GM11168 (cell line): ENCODE results near the gene SEMA3B.
"Not testable (repeated sequence)": the region's sequence is repeated elsewhere in the genome, so short reads cannot be mapped to it uniquely, and the experiment has no call there.

ENCODE experiments used
- in situ Hi-C: fragments of 300-500 bp; cut with MboI; formaldehyde crosslinking; loops from one replicate; pipeline ENCODE4 v1.12.0; 2022; ENCODE audit warnings: low sequenced_read_pairs; ENCODE audit not compliant: unreplicated experiment

The SEMA3B gene

DNA sequence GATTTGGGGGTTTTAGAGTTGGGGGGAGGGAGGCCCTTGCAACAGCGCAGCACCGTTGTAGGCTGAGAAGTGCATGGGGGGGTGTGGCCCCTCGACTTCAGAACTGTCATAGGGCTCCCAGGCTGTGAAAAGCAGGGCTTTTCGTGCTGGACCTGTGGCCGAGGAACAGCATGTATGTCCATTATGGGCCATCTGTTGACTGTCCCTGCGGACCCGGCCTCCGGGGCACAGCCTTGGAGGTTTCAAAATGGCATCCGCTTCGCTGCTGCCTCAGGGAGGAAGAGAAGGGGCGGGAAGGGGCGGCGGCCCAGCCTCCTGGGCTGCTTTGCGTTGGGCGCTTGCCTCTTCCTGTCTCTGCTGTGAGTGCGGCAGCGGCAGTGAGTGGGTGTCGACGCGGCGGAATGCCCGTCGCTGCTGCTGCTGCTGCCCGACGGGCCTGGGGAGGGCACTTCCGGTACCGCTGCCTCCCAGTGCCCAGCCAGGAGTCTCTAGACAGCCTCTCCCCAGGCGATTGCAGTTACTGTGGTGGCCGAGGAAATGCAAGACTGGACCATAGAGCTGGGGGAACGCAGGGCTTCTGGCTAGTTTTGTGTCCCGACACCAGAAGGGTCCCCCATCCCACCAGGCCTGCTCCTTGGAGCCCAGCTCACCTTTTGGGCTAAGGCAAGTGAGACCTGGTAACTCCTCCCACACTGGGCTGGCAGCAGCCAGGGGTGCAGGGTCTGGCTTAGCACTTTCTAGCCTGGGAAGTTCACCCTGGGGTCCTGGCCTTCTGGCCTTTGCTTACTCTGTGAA lies 31.0 kb upstream of the SEMA3B start:
- in situ Hi-C loops, result no loop called here

DNA sequence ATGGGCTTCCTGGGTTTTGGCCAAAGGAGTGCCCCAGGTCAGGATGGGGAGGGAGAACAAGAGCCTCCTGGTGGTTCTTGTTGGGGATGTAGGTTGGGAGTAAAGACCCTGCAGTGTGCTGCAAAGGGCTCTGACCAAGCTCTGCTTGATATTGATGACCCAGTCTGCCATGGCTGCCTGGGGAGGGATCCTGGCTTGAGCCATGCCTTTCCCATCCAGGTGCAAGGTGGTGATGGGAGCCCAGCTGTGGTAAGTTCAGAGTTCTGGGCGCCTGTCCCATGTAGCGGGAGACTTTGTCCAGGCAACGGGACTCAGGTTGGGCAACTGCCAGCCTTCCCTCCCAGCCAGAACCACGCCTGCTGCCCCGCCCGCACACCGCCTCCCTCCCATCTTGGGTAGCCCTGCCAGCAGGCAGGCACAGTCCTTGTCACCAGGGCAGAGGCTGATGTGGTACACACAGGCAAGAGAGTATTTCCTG lies 30.4 kb upstream of the SEMA3B start:
- in situ Hi-C loops, result no loop called here

- in situ Hi-C loops, result no loop called here
These were observed 29.3 kb upstream of the SEMA3B start for GRCh38 chr3:50239649-50240048.

DNA sequence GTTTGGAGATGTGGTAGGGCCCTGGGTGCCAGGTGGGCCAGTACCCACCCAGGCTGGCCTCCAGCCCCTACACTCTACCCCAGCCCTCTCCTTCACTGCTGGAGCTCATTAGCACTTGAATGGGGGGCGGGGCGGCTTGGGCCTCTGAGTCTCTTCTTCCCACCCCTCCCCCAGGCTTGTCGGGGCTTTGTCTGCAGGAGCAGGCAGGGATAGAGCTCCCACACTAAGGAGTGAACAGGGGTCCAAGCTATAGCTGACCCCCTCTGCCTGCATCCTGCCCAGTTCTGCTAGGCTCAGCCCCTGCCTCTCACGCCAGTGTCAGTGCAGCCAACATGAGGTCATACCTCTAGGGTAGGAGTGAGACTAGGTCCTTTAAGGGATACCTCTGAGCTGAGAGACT lies 27.8 kb upstream of the SEMA3B start:
- in situ Hi-C loops, result no loop called here

DNA sequence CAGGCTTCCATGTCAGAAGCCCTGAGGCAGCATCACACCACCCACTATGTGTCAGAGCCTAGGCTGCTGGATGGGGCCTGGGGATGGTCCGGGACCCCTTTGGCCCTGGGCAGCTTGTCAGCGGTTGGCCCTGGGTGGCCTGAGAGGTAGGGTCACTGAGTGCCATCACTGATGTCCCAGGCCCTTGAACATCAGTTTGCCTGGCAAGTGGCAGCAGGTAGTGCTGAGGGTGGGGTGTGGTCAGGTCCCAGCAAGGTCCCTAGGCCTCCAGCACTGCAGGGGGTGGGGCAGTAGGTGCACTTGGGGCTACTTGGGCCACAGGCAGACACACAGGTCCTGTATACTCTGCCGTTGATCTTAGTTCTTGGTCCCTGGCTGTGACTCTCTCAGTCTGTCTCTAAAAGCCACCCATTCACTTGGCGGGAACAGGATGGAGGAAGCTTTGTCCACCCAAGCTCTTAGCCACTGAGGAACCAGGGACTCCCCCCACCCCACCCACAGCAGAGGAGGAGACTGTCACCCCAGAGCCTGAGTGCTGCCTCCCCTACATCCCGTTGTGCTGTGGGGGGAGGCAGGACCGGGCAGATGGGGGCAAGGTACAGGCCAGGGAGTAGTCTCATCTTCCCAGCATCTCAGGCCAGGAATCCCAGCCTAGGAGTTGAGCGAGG lies 27.1 kb upstream of the SEMA3B start:
- in situ Hi-C loops, result no loop called here

- in situ Hi-C loops, result no loop called here
These were observed 26.6 kb upstream of the SEMA3B start for GRCh38 chr3:50242381-50242770.

- in situ Hi-C loops, result no loop called here
These were observed 25.9 kb upstream of the SEMA3B start for GRCh38 chr3:50242851-50243542.

DNA sequence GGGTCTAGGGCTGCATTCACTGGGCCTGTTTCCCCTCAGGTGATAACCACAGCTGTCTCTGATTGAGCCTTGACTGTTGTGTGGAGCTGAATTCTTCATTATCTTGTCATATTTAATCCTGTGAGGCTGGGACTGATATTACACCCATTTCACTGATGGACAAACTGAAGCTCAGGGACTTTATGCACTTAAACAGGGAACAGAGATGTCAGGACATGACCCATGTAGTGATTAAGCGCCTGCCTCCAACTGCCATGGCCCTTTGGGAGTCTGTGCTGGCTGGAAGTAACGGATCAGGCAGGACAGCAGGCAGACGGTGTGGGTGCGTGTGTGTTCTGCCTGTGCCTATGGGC lies 25.4 kb upstream of the SEMA3B start:
- in situ Hi-C loops, result no loop called here

GRCh38 chr3:50244813-50245212 lies 24.1 kb upstream of the SEMA3B start:
- in situ Hi-C loops, result not testable (repeated sequence)

GRCh38 chr3:50245251-50245745 lies 23.6 kb upstream of the SEMA3B start:
- in situ Hi-C loops, result no loop called here

GRCh38 chr3:50245831-50246516 lies 23.0 kb upstream of the SEMA3B start:
- in situ Hi-C loops, result no loop called here

- in situ Hi-C loops, result no loop called here
These were observed 22.4 kb upstream of the SEMA3B start for GRCh38 chr3:50246517-50246954.

DNA sequence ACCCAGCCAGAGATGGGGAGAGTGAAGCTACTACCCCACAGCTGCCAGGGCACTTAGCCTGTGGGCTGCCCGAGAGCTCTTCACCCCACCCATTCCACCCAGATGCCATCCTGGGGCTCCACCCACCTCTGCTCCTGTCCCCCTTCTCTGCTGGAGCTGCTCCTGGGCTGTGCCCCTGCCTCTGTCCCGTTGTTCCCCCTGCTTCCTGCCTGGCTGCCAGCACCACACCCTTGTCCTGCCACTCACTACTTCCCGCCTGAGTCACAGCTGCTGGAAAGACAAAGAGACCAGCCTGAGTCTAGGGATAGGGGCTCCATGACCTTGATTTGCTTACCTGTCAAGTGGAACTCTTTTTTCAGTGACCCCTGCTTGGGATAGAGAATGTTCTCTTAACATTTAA lies 20.6 kb upstream of the SEMA3B start:
- in situ Hi-C loops, result no loop called here

GRCh38 chr3:50249457-50249856 lies 19.5 kb upstream of the SEMA3B start:
- in situ Hi-C loops, result no loop called here

DNA sequence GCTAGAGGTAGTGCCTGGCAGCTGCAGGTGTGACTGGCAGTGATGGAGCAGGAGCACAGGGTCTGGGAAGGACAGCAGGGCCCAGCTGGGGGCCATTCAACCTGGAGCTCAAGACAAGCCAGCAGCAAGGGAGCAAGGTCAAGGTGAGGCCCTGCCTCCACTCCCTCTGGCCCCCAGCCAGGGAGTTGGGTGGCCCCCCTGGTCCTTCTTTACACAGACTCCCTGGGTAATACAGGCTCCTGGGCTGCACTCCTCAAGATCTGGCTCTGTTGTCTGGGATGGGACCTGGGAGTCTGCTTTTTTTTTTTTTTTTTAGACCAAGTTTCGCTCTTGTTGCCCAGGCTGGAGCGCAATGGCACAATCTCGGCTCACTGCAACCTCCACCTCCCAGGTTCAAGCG lies 18.4 kb upstream of the SEMA3B start:
- in situ Hi-C loops, result no loop called here

DNA sequence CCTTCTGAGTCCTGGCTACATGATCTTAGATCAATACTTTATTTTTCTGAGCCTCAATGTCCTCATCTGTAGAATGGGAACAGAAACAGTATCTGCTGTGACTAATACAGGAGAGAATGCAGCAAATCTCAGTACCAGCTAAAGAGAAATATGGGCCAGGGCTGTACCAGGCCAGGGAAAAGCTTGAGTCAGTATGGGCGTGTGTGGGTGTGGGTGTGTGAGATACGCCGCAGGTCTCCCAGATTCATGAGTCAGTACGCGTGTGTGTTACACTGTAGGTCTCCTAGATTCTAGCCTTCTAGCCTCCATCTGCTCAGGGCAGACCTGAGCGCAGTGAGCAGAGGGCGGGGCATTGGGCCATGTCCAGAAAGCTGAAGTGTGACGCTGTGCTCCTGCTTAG lies 17.7 kb upstream of the SEMA3B start:
- in situ Hi-C loops, result no loop called here

DNA sequence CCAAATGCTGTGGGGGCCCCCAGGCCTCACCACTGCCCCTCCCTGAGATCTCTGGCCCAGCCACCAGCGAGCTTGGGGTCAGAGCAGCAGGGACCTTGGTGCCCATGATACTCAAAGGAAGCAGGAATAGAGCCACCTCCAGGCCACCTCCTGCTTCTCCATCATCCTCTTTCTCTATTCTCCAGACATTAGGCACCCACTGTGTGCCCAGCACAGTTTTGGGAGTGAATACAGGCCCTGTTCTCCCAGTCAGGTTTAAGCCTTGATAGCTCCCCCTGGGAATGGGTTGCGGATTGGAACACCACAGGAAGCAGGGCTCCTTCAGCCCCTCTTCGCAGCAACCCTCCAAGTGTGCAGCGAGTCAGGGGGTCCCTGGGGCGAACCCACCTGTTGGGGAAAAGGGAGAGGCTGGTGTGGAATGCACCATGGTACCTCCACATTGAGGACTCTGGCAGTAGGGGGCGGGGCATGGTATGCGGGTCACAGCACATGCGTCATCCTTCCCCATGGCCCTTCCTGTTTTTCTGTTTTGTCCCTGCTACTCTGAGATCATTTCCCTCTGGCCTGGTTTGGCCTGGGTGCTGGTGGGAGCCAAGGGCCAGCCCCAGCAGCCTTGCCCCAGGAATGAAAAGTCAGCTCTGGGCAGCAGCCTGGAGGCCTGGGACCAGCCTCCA lies 14.2 kb upstream of the SEMA3B start:
- in situ Hi-C loops, result no loop called here

GRCh38 chr3:50255251-50255615 lies 13.7 kb upstream of the SEMA3B start:
- in situ Hi-C loops, result no loop called here

- in situ Hi-C loops, result no loop called here
These were observed 11.7 kb upstream of the SEMA3B start for GRCh38 chr3:50256978-50257890.
